ENCODE results near the gene ARFRP1. TPM values are rescaled to one million over a fixed set of nuclear protein-coding genes. Genes with fewer than 3 reads are reported as not detected.
"Not testable (repeated sequence)": the region's sequence is repeated elsewhere in the genome, so short reads cannot be mapped to it uniquely, and the experiment has no call there.

Gene ARFRP1
- total and polyA plus RNA-seq, 8 donors: 13.9 to 47.7 (median 22.8) TPM

- H3K9me3 ChIP-seq: no peaks in the 10 kb centered on the region
- no peaks in the 10 kb centered on the region for H3K27me3 ChIP-seq
- TF ChIP-seq, protein P1, sequence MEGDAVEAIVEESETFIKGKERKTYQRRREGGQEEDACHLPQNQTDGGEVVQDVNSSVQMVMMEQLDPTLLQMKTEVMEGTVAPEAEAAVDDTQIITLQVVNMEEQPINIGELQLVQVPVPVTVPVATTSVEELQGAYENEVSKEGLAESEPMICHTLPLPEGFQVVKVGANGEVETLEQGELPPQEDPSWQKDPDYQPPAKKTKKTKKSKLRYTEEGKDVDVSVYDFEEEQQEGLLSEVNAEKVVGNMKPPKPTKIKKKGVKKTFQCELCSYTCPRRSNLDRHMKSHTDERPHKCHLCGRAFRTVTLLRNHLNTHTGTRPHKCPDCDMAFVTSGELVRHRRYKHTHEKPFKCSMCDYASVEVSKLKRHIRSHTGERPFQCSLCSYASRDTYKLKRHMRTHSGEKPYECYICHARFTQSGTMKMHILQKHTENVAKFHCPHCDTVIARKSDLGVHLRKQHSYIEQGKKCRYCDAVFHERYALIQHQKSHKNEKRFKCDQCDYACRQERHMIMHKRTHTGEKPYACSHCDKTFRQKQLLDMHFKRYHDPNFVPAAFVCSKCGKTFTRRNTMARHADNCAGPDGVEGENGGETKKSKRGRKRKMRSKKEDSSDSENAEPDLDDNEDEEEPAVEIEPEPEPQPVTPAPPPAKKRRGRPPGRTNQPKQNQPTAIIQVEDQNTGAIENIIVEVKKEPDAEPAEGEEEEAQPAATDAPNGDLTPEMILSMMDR (IDR thresholded peaks at IDR 0.05): no peak
- no peak overlapping the region for H3K27ac ChIP-seq
- FAIRE-seq (no peak), DNase-seq (peak in 2 of 6 donors; percentile 30 to 70), ATAC-seq (no peak)
- H3K4me1 ChIP-seq: peaks cover 2 to 10% (median 9%) of the 10 kb centered on the region in 3 donors
- WGBS, 2 donors: 93 to 96% methylated on average over 12 to 13 of the region's 13 CpGs
- intact Hi-C loops (cut with DNase I): no loop called here
- peaks cover 0 to 16% (median 0%) of the 10 kb centered on the region in 3 donors for H3K36me3 ChIP-seq
- H3K4me3 ChIP-seq: no peak overlapping the region
Measured at GRCh38 chr20:63733117-63733516, 25.3 kb upstream of the ARFRP1 start.

- intact Hi-C loops (cut with DNase I): no loop called here
- TF ChIP-seq, protein P1 (IDR thresholded peaks at IDR 0.05): no peak
- Histone ChIP-seq H3K27ac (no peak overlapping the region), H3K9me3 (no peaks in the 10 kb centered on the region), H3K4me3 (no peak overlapping the region), H3K4me1 (peaks cover 0 to 8% (median 5%) of the 10 kb centered on the region in 3 donors), H3K27me3 (no peaks in the 10 kb centered on the region), H3K36me3 (peaks cover 0 to 16% (median 0%) of the 10 kb centered on the region in 3 donors)
- no peak for ATAC-seq
- WGBS, 2 donors: 86 to 90% methylated on average over 38 of the region's 38 CpGs
- FAIRE-seq: no peak
- no peak for DNase-seq
Measured at GRCh38 chr20:63732118-63733095, 24.6 kb upstream of the ARFRP1 start.

GRCh38 chr20:63731410-63731809 lies 23.6 kb upstream of the ARFRP1 start:
- Histone ChIP-seq H3K4me3 (no peak overlapping the region), H3K9me3 (no peaks in the 10 kb centered on the region), H3K27me3 (no peaks in the 10 kb centered on the region), H3K4me1 (peaks cover 0 to 5% (median 0%) of the 10 kb centered on the region in 3 donors), H3K27ac (no peak overlapping the region), H3K36me3 (peaks cover 0 to 16% (median 0%) of the 10 kb centered on the region in 3 donors)
- WGBS, 2 donors: 68 to 71% methylated on average over 4 to 5 of the region's 5 CpGs
- DNase-seq (no peak), ATAC-seq (no peak), FAIRE-seq (no peak)
- intact Hi-C loops (cut with DNase I): no loop called here
- TF ChIP-seq, protein P1 (IDR thresholded peaks at IDR 0.05): no peak

- H3K36me3 ChIP-seq: peaks cover 0 to 11% (median 0%) of the 10 kb centered on the region in 3 donors
- H3K4me1 ChIP-seq; H3K27me3 ChIP-seq; FAIRE-seq; DNase-seq; H3K4me3 ChIP-seq; ATAC-seq; H3K27ac ChIP-seq; H3K9me3 ChIP-seq; intact Hi-C loops (cut with DNase I): not testable (repeated sequence)
- WGBS, 2 donors: 94 to 96% methylated on average over 18 of the region's 18 CpGs
Measured at GRCh38 chr20:63730189-63730733, 22.5 kb upstream of the ARFRP1 start.

GRCh38 chr20:63722967-63723622 lies 15.3 kb upstream of the ARFRP1 start:
- H3K4me1 ChIP-seq; DNase-seq; H3K27me3 ChIP-seq; ATAC-seq; H3K4me3 ChIP-seq; H3K27ac ChIP-seq; intact Hi-C loops (cut with DNase I); H3K9me3 ChIP-seq; FAIRE-seq; H3K36me3 ChIP-seq: not testable (repeated sequence)
- 82 to 98% methylated on average over 2 of the region's 2 CpGs for WGBS, 2 donors

All from pancreas (tissue), 10 donors.